AG04450 (cell line): ENCODE results near the gene SFMBT2. TPM values are rescaled to one million over a fixed set of nuclear protein-coding genes. Genes with fewer than 3 reads are reported as not detected.

Experiments
- CTCF ChIA-PET: fragments of 300-600, 350-600 bp; formaldehyde crosslinking; extraction: SDS; loops from one replicate; lab custom pipeline; 2022; ENCODE audit warnings: antibody characterized with exemption, inconsistent platforms; lab: Charles Lee
- POLR2A ChIA-PET: fragments of 350-600 bp; formaldehyde crosslinking; extraction: SDS; loops from one replicate; lab custom pipeline; 2021; ENCODE audit warnings: antibody characterized with exemption, inconsistent platforms; lab: Yijun Ruan, JAX
- DNase-seq: peaks from one replicate; pipeline ENCODE4 v3.0.0-alpha.2; 2011; ENCODE audit warnings: low read depth, low spot score
- H3K27ac ChIP-seq: one replicate; pipeline ENCODE4 v1.5.1; 2012; ENCODE audit warnings: low read depth, low read length, control low read depth
- H3K27me3 ChIP-seq: one replicate; pipeline ENCODE4 v1.6.0; 2012; ENCODE audit warnings: low read length; ENCODE audit not compliant: control insufficient read depth, insufficient read depth
- H3K4me3 ChIP-seq: 2 replicates; pipeline ENCODE4 v1.5.1; 2011; ENCODE audit warnings: mild to moderate bottlenecking, low read depth, low read length, control low read depth
- H3K9me3 ChIP-seq: 2 replicates; pipeline ENCODE4 v1.5.1; 2012; ENCODE audit warnings: low read length; ENCODE audit not compliant: control insufficient read depth, insufficient read depth
- CTCF ChIP-seq: IDR thresholded peaks from 2 replicates; pipeline ENCODE4 v1.5.1; 2011; ENCODE audit warnings: low read depth, low read length, control low read depth, inconsistent platforms
- polyA plus RNA-seq: library from polyadenylated mRNA; depleted of rRNA; stranded (reverse); fragments of >200 nt; gene quantifications from 2 replicates; pipeline ENCODE4 v1.2.3, GENCODE V29; 2011

The SFMBT2 gene
- polyA plus RNA-seq, 1 experiment: 1.4 TPM

GRCh38 chr10:7354330-7355047 lies 56.3 kb downstream of the SFMBT2 start:
- H3K27ac ChIP-seq: no peak overlapping the region
- H3K9me3 ChIP-seq: peaks cover 22% of the 10 kb centered on the region
- H3K27me3 ChIP-seq: no peaks in the 10 kb centered on the region
- ChIA-PET CTCF (no interaction called here), POLR2A (no interaction called here)
- TF ChIP-seq CTCF: no peak
- peak; percentile 15 for DNase-seq
- H3K4me3 ChIP-seq: no peak overlapping the region

GRCh38 chr10:7351894-7352293 lies 58.9 kb downstream of the SFMBT2 start:
- Histone ChIP-seq H3K9me3 (peaks cover 7% of the 10 kb centered on the region), H3K27me3 (no peaks in the 10 kb centered on the region), H3K27ac (no peak overlapping the region), H3K4me3 (no peak overlapping the region)
- CTCF ChIA-PET: interaction anchor here (0.5 kb wide), 1 partner anchor 45 kb away, joined by 3 read pairs; no protein-coding TSS in a partner anchor
- no peak for DNase-seq
- POLR2A ChIA-PET: no interaction called here
- no peak for TF ChIP-seq CTCF

GRCh38 chr10:7350541-7351195 lies 60.2 kb downstream of the SFMBT2 start:
- H3K9me3 ChIP-seq: peaks cover 7% of the 10 kb centered on the region
- DNase-seq: no peak
- no peaks in the 10 kb centered on the region for H3K27me3 ChIP-seq
- no peak overlapping the region for H3K4me3 ChIP-seq
- CTCF ChIA-PET: no interaction called here
- H3K27ac ChIP-seq: no peak overlapping the region
- POLR2A ChIA-PET: no interaction called here
- TF ChIP-seq CTCF: no peak

GRCh38 chr10:7345717-7346116 lies 65.1 kb downstream of the SFMBT2 start:
- POLR2A ChIA-PET: no interaction called here
- CTCF ChIA-PET: no interaction called here
- TF ChIP-seq CTCF: no peak
- no peak for DNase-seq
- no peaks in the 10 kb centered on the region for H3K27me3 ChIP-seq
- H3K9me3 ChIP-seq: peaks cover 4% of the 10 kb centered on the region
- H3K27ac ChIP-seq: no peak overlapping the region
- no peak overlapping the region for H3K4me3 ChIP-seq

DNA sequence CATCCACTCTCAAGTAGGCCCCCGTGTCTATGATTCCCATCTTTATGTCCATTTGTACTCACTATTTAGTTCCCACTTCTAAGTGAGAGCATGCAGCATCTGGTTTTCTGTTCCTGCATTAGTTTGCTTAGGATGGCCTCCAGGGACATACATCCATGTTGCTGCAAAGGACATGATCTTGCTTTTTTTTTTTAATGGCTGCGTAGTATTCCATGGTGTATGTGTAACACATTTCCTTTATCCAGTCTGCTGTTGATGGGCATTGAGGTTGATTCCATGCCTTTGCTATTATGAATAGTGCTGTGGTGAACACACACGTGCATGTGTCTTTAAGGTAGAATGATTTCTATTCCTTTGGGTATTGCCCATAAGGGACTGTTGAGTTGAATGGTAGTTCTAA lies 67.8 kb downstream of the SFMBT2 start:
- no peak for DNase-seq
- Histone ChIP-seq H3K9me3 (no peaks in the 10 kb centered on the region; the same call in none of the 2 replicates), H3K27me3 (no peaks in the 10 kb centered on the region), H3K4me3 (no peak overlapping the region), H3K27ac (no peak overlapping the region)
- no peak for TF ChIP-seq CTCF
- ChIA-PET CTCF (no interaction called here), POLR2A (no interaction called here)
